ENCODE data around the gene HES7.
"Not testable (repeated sequence)": the region's sequence is repeated elsewhere in the genome, so short reads cannot be mapped to it uniquely, and the experiment has no call there.

Gene HES7

GRCh38 chr17:8123695-8124349, at the start of gene HES7:
HES7 (minus strand) TSS chr17:8124106; CDS start chr17:8124084, 22 bp downstream.
- no peak for FAIRE-seq

GRCh38 chr17:8173056-8173870, 49.4 kb upstream of the HES7 start:
- FAIRE-seq: peak; percentile 89

DNA sequence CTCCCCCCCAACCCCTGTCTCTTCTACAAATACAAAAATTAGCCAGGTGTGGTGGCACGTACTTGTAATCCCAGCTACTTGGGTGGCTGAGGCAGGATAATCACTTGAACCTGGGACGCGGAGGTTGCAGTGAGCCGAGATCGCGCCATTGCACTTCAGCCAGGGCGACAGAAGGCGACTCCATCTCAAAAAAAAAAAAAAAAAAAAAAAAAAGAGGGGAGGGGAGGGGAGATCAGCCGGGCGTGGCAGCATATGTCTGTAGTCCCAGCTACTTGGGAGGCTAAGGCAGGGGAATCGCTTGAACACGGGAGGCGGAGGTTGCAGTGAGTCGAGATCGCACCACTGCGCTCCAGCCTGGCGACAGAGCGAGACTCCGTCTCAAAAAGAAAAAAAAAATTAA, 46.3 kb upstream of the HES7 start:
- not testable (repeated sequence) for FAIRE-seq

GRCh38 chr17:8167526-8167925, 43.6 kb upstream of the HES7 start:
- no peak for FAIRE-seq

- FAIRE-seq: no peak
Observed at GRCh38 chr17:8166731-8167130, 42.8 kb upstream of the HES7 start.

DNA sequence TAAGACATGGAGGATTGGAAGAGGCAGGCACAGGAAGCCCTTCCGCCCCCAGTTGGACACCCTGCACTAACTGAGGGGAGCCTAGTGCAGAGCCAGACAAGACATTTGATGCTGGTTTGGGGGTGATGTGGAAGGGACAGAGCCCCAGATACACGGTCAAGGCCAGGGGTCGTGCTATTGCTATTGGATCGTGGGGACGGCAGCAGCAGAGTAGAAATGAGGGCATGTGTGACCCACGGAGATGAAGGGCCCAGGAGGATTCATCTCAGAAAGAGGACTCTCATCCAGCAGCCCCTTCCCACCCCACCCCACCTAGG, 40.9 kb upstream of the HES7 start:
- FAIRE-seq: no peak

- no peak for FAIRE-seq
Observed at GRCh38 chr17:8163978-8164814, 40.3 kb upstream of the HES7 start.

DNA sequence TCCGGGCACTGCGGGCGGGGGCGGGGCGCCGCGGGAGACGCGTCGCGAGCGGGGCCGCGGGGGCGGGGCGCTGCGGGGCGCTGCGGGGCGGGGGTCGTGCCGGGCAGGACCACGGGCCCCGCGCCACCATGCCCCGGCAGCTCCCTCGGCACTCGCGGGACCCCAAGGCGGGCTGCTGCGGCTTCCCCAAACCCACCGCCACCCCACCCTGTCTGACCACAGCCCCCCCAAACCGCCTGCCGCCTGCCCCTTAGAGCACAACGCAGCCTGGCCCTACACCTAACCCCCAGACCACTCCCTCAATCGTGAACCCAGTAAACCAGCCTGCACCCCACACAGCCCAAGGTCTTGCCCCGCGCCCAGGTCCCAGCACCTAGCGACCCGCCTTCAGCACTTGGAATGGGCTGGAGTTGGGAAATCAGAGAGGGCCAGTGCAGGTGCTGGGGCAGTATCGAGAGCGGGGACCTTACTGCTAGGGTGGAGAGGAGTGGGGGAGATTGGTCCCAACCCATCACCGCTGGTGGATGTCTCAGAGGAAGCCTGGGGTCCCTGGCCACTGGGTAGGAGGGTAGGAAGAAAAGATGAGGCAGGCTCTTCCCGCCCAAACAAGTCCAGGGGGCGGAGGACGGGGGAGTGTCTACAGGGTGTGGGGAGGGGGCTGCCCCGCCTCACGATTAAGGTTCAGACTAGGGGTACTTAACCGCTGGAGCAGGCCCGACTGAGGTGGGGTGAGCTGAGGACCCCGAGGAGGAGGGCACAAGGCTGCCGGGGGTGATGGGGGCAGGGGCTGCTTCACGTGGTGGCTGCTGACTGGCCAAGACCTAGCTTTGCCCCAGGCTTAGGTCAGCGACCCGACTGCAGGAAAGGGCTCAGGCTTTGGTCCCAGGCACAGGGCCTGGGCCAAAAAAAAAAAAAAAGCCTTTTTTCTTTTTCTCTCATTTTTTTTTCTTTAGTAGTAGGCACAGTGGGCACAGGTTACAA, 39.4 kb upstream of the HES7 start:
- FAIRE-seq: no peak

- FAIRE-seq: no peak
Observed at GRCh38 chr17:8162233-8162996, 38.5 kb upstream of the HES7 start, which contains the start of gene VAMP2. VAMP2 (minus strand) TSS chr17:8162948; CDS start chr17:8162879, 69 bp downstream.

DNA sequence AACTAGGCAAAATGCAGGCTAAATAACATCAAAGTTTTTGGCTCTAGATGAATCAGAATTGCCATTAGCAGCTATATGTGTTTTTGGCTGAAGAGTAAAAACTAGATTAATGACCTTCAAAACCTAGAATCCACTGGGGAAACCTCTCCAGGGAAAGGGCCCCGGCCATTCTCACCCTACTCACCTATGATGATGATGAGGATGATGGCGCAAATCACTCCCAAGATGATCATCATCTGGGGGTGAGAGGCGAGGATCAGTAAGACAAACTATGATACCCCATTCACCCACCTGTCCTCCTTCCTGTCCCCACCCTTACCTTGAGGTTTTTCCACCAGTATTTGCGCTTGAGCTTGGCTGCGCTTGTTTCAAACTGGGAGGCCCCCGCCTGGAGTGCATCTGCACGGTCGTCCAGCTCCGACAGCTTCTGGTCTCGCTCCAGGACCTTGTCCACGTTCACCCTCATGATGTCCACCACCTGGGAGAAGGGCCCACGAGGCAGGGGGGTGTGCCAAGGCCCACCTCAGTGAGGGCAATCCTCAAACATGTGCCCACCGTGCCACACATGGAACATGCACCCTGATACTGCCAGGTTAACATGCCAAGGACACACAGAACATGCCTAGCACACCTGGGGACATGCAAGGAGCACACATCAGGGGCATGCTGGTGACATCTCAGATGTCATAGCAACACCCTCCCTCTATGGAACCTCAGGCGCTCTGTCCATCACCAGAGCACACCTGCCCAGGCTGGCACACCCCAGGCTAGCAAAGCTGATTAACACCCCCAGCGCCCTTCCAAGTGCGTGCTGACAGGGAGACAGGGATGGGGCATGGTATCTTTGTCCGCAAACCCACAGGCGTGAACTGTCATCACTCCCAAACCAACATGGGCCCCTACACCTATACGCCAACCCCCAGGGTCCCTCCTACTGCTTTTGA, 37.7 kb upstream of the HES7 start:
- FAIRE-seq: no peak

DNA sequence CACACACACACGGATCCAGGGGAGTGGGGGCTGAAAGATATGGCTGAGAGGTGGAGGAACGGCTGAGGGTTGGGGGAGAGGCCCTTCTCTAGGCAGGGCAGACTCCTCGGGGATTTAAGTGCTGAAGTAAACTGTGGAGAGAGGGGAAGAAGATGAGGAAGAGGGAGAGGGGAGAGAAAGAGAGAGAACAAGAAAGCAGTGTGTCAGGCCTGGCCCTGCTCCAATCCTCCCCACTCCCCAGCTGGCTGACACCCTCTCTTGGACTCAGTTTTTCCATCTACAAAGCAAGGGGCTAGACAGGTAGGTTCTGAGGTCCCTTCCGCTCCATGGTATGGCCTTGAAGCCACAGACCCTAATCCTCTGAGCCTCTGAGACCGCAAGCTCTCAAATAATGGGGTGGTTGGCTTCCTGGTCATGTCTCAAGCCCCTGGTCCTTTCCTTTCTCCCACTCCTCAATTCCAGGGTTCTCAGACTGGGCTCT, 36.9 kb upstream of the HES7 start:
- no peak for FAIRE-seq

DNA sequence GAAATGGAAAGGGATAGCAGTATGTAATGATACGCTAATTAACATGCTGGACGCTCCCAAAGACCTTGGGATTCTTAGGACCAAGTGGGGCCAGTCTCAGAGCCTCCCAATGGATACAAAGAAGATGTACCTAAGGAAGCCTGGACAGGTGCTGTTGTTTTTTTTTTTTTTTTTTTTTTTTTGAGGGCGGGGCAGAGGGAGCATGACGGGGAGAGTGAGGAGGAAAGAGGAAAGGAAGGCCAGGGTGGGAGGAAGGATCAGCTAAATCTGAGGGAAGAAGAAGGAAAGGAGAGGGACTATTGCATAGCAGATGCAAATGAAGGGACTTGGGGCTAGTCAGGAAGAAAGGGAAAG, 36.3 kb upstream of the HES7 start:
- FAIRE-seq: no peak

DNA sequence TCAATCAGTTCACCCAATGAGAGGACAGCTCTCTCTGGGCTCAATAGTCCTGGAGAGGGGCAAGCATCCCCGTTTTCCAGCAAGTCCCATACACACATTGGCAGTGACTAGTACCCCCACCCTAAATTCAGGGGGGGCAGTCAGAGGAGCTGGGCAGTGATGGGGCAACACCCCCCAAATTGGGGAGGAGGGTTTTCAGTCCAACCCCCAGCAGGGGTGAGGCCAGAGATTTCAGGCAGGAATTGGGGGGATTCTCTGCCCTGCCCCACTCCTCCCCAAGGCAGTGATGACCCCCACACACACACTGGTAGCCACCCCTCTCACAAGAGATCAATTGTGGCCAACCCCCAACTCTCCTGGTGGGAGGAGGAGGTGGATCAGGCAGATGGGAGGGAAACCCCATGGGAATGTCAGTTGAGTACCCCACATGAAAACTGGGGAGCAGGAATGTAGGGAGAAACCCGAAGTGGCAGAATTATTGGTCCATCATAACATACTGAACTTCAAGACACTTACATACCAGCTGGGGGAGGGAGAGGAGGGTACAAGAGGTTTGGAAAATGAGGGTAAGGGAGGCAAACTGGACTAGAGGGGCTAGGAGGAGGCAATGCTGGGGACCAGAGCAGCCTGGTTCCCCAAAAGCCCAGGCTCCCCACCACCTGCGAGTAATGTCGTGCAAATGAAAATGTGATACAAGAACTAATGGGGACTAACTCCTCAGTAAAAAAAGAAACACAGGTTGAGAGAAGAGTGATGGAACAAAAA, 35.7 kb upstream of the HES7 start:
- no peak for FAIRE-seq

GRCh38 chr17:8159032-8159400, 35.1 kb upstream of the HES7 start:
- no peak for FAIRE-seq

DNA sequence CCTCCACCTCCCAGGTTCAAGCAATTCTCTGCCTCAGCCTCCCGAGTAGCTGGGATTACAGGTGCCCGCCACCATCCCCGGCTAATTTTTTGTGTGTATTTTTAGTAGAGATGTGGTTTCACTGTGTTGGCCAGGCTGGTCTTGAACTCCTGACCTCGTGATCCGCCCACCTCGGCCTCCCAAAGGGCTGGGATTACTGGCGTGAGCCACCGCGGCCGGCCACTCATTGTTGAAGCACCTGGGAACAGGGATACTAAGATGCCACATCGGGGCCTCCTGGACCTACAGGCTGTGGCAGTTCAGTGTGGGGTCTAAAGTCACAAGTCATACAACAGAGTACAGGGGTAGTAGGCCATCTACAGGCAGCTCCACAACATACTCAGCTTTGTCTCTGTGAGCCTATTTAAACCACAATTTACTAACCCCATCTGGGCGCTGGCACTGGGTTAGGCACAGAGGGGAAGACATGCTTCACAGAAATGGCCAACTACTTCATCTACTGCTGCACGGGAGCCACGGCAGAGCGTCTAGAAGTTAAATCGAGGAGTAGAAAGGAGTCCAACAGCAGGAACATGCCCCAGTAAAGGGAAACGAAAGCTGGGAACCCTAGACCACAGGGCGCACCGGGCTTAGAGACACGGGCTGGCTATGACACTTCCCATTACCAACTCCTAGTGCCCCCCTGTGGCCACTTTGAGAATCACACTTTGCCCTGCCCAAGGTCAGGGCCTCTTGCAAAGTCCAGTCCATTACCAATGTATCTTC, 34.5 kb upstream of the HES7 start:
- FAIRE-seq: peak; percentile 84

GRCh38 chr17:8156246-8156992, 32.5 kb upstream of the HES7 start:
- peak; percentile 98 for FAIRE-seq

GRCh38 chr17:8155996-8156245, 32.0 kb upstream of the HES7 start:
- no peak for FAIRE-seq
